ENCODE measurements around the gene TRIM61.
"Not testable (repeated sequence)": the region's sequence is repeated elsewhere in the genome, so short reads cannot be mapped to it uniquely, and the experiment has no call there.

TRIM61 gene

DNA sequence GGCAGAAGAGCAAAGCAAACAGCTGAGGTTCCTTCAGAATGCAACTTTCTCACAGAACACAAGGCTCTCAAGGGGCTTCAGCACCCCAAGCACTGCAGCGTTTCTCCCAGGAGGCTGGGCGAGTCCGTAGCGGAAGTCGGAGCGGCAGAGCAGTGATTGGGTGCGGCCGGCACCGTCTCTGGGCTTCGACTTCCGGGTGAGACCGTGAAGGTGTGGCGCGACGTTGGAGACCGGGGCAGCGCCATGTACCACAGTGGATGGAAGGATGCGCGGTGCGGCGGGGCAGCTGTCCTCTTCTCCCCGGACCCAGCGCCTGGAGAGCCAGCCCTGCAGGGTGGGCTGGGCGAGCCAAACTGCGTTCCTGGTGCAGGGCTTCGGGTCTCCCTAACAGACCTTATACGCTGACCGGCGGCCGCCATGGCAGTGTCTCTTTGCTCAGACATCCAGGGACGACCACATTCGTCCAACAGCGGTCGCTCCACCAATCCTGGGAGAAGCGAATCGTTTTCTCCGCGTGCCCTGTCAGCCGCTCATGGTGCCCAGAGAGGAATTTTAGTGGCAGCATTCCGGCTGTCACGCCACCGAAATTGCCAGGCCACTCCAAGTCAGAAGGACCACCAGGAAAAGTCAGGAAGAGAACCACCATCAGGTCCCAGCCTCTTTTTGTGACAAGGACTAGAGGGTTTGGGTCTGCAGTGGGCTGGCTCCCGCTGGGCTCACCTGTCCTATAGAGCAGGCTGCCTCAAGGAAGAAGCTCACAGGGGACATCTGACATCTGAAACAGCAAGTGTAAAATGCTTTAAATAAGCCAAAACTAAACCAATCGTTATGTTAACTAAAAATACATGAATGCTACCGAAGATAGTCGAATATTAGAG lies 20.5 kb downstream of the TRIM61 start:
- peak; percentile 42 for DNase-seq (ENCODE audit: low read depth)

DNA sequence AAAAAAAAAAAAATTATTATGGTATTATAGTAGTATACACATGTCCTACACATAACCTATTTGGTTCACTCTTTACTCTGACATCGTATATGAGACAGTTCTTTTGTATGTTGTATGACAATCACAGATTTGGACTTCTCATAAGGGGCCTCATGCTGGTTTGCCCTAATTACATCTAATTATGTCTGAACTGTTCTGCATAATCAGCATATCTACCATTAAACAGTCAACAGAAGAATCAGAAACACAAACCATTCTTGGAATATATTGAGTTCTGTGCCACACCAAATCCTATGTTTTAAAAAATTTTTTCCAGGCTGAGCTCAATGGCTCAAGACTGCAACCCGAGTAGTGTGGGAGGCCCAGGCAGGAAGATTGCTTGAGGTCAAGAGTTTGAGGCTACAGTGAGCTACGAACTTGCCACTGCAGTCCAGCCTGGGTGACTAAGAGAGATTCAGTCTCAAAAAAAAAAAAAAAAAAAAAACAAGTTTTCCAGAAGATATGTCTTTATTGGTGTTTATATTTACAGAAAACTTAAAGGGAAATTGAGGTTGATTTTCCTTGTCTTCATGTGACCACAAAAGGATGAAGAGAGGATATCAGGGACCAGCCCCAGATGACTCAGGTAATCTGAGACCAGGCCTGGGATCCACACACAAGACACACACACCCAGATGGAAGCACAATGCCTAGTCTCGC lies 22.2 kb downstream of the TRIM61 start:
- no peak for DNase-seq (ENCODE audit: low read depth)

DNA sequence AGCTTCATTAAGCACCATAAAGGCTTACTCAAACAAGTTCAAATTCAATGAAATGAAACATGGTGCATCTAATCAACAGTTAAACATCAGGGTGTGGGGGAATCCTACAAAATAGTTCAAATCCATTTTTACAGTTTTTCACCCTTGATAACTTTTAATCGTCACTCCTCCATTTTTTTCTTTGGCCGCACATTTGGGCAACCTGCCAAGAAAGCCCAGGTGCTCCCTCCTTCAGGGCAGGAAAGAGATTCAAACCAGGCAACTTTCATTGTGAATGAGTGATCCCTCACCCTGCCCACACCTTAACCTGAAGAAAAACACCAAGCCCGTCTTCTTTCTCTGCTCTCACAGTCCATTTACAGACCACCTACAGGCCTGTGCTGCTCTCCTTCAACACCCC lies 24.9 kb downstream of the TRIM61 start:
- no peak for DNase-seq (ENCODE audit: low read depth)

DNA sequence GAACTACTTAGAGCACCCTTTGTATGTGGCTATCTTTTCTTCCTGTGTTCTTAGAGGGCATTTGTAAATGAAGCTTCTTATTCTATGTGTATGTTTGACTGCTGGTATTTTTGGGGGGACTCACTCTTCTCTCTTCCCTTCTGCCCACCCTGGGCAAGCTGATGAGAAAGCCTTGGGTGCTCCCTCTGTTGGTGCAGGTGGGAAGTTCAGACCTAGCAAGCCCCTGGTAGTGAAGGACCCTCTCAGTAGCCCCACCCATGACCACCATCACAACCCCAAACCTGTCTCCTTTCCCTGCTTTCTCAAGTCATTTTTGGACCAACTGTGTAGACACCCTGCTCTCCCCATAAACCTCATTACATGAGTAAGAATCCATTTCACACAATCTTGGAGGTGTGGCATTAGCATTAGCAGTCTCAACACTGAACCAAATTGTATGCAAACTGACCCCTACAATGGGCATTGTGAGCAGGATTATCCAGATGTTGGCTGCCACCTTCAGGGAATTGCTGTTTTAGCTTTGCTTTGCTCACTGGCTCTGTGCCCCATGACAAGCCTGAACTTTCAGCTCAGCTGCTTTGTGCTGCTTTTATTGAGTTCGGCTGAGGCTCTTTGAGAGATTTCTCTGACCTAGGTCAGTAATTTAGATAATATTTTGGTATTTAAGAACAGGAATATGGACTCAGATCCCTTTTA lies 27.9 kb downstream of the TRIM61 start:
- no peak for DNase-seq (ENCODE audit: low read depth)

DNA sequence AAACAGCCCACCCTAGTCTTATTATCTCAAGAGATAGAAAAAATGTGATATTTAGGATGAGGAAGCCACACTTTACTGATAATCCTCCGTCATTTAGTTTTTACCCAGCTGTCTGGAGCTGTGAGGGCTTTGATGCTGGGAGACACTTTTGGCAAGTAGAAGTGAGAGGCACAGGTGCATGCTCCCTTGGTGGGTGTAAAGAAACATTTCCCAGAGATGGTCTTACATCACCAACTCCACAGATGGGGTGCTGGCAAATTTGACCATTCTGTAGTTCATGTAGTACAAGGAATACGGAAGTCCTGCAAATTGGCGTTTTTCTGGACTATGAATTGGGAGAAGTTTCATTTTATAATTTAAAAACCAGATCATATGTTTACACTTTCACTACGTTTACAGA lies 28.5 kb downstream of the TRIM61 start:
- no peak for DNase-seq (ENCODE audit: low read depth)

DNA sequence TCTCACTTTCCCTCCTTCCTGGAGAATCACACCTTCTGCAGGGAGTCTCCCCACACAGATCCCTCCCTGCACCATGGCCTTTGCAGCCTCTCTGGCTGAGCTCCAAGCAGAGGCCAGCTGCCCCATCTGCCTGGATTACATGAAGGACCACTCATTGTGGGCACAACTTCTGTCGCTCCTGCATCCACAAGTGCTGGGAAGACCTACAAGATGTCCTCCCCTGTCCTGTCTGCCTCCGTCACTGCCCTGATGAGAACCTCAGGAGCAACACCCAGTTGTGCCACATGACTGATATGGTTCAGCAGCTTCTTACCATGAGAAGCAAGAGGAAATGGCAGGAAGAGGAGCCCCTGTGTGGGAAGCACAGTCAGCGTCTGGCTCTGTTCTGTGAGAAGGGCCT lies 29.5 kb downstream of the TRIM61 start:
- not testable (repeated sequence) for DNase-seq (ENCODE audit: low read depth)

DNA sequence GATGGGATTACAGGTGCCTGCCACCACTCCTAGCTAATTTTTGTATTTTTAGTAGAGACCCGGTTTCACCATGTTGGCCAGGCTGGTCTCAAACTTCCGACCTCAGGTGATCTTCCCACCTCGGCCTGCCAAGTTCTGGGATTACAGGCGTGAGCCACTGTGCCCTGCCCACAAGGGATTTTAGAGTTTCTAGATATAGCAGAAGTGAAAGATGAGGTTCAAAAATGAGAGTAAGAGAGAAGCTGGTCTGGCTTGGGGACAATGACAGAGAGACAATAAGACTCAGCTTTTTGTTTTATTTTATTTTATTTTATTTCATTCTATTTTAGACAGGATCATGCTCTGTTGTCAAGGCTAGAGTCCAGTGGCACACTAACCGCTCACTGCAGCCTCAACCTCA lies 30.6 kb downstream of the TRIM61 start:
- DNase-seq (ENCODE audit: low read depth): no peak

DNA sequence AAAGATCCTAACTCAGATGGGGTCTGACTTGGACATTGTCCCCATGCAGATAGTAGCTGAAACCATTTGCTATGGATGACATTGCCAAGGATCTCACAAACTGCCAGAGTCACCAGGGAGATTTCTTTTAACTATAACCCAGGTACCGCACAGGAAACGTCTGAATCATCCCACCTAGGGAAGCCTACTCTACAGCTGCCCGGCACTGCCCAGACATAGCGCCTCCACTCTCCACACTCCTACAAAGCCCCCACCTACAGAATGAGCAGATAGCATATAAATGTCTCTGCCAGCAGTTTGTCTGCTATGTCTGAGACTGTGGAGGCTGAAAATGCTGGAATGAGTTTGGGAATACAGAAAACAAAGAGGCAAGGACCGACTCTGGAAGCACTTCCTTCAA lies 32.3 kb downstream of the TRIM61 start:
- DNase-seq (ENCODE audit: low read depth): no peak

DNA sequence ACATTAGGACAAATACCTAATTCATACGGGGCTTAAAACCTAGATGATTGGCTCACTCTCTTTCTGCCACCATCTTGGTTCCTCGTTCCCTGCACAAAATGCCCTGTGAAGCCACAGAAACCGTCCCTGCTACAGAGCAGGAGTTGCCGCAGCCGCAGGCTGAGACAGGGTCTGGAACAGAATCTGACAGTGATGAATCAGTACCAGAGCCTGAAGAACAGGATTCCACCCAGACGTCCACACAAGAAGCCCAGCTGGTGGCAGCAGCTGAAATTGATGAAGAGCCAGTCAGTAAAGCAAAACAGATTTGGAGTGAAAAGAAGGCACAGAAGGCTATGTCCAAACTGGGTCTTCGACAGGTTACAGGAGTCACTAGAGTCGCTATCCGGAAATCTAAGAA lies 34.3 kb downstream of the TRIM61 start:
- DNase-seq (ENCODE audit: low read depth): no peak

DNA sequence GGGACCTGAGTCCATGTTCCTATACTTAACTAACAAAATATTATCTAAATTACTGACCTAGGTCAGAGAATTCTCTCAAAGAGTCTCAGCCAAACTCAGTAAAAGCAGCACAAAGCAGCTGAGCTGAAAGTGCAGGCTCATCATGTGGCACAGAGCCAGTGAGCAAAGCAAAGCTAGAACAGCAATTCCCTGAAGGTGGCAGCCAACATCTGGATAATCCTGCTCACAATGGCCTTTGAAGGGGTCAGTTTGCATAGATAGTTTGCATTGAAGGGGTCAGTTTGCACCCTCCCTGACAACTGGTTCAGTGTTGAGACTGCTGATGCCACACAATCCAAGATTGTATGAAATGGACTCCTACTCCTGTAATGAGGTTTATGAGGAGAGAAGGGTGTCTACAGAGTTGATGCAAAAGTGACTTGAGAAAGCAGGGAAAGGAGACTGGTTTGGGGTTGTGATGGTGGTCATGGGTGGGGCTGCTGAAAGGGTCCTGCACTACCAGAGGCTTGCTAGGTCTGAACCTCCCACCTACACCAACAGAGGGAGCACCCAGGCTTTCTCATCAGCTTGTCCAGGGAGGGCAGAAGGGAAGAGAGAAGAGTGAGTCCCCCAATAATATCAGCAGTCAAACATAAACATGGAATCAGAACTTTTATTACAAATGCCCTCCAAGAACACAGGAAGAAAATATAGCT lies 39.7 kb downstream of the TRIM61 start:
- no peak for DNase-seq (ENCODE audit: low read depth)

DNA sequence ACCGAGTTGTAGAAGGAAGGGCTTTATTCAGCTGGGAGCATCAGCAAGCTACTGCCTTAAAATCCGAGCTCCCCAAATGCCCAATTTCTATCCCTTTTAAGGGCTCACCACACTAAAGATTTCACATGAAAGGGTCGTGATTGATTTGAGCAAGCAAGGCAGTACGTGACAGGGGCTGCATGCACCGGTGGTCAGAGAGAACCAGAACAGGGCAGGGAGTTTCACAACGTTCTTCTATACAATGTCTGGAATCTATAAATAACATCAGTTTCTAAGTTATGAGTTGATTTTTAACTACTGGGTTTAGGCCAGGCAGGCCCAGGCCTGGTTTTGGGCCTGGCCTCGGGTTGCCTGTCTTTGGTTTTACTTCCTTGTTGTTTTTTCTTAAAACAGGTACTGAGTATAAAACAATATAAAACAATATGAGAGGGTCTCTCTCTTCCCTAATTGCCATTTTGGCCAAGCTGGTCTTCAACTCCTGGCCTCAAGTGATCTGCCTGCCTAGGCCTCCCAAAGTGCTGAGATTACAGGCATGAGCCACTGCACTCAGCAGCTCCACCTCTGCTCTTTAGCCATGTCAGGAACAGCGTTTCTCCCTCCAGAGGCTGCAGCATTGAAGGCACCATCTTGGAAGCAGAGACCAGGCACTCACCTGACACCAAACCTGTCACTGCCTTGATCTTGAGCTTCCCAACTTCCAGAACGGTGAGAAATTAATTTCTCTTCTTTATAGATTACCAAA lies 41.4 kb downstream of the TRIM61 start:
- DNase-seq (ENCODE audit: low read depth): not testable (repeated sequence)

DNA sequence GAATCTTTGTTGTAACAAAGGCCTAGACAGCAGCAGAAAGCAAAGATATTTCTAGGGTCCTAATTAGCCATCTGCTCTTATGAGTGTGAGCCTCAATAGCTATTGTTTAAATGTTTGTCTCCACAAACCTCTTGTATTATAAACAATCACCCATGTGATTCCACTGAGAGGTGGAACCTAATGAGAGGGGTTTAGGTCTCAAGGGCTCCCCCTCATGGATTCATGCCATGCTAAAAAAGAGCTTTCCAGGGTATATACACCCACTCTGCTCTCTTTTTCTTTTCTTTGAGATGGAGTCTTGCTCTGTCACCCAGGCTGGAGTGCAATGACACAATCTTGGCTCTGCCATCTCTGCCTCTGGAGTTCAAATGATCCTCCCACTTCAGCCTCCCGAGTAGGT lies 42.1 kb downstream of the TRIM61 start:
- no peak for DNase-seq (ENCODE audit: low read depth)

DNA sequence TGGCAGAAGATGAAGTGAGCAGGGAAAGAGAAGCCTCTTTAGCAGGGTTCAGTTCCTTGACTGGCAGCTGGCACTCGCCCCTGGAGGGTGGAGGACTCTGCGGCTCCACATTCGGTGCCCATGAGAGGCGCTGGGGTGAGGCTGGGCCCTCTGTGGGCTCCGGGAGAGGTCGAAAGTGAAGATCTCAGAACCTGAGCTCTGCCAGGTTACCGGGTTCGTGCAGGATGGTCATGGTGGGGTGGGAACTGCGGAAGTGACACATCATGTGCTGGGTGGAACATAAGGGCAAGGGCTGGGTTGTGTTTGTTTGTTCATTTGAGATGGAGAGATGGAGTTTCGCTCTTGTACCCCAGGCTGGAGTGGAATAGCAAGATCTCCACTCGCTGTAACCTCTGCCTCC lies 44.2 kb downstream of the TRIM61 start:
- DNase-seq (ENCODE audit: low read depth): no peak

DNA sequence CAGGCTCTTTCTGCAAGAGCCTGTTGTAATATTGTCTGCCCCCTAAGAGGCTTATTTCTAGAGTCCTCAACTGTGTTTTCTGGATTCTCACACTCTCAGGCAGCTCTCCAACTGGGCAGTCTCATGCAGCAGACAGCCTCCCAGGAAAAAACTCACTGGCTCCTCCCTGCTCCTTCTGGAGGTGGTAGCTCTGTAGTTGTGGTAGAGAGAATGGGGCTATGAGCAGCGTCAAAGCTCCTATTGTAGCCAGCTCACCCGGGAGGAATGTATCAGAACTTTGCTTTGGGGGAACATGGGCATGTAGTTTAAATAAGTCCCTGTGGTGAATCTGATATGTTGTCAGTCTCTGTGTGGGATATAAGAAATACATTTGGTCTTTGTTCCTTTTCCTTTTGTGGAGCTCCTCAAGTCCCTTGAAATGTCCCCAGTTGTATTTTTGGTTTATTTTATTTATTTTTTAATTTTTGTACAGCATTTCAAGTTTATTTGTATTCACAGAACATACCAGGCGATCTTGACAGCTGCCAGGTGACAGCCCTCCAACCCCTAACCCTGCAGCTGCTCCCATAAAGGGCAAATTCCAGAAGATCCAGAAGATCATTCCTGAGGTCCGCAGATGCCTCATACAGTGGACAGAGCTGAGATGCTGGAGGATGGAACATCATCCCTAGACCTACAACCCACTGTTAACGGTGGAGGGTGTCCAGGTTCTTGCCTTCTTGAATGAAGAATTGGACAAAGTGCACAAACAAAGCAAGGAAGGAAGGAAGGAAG lies 45.7 kb downstream of the TRIM61 start:
- no peak for DNase-seq (ENCODE audit: low read depth)

DNA sequence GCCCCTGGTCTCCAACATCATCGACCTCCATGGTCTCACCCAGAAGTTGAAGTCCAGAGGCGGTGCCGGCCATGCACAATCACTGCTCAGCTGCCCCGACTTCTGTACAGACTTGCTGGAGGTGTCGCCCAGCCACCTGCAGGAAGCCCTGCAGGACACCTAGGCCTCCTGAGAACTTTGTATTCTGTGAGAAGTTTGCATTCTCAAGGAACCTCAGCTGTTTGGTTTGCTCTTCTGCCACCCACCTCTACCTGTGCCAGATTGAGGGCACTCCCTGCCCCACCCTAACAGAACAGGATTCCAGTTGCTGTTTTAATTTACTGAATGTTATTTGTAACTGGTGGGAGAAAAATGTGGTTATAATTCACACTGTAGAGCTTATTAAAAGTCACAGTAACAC lies 46.8 kb downstream of the TRIM61 start:
- DNase-seq (ENCODE audit: low read depth): no peak

DNA sequence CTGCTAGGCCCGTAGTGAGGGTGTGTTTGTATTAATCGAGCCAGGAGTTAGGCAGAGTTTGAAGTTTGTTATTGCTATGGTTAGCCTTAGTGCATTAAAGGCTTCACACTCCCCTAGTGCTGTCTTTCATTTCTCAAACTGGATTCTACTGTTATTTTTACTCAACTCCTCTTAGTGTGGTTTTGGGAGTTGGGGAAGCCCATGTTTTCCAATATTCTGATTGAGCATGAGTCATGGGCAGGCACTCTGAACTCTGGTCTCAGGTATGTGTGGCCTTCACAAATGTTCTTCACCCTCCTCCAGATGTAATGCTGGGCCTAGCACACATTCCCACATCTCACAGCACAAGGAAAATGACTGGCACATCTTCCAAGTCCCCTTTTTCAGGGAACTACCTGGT lies 50.4 kb downstream of the TRIM61 start:
- not testable (repeated sequence) for DNase-seq (ENCODE audit: low read depth)

DNA sequence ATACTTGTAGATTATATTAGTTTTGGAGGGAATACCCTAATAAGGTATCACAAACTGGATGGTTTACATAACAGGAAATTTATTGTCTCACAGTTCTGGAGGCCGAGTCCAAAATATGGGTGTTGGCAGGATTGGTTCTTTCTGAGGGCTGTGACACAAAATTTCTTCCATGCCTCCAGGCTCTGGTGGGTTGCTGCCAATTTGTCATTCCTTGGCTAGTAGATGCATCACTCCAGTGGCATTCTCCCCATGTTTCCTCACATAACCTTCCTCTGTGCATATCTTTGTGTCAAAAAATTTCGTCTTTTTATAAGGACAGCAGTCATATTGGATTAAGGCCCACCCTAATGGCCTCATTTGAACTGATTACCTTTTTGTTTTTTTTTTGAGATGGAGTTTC lies 51.2 kb downstream of the TRIM61 start:
- DNase-seq (ENCODE audit: low read depth): no peak

DNA sequence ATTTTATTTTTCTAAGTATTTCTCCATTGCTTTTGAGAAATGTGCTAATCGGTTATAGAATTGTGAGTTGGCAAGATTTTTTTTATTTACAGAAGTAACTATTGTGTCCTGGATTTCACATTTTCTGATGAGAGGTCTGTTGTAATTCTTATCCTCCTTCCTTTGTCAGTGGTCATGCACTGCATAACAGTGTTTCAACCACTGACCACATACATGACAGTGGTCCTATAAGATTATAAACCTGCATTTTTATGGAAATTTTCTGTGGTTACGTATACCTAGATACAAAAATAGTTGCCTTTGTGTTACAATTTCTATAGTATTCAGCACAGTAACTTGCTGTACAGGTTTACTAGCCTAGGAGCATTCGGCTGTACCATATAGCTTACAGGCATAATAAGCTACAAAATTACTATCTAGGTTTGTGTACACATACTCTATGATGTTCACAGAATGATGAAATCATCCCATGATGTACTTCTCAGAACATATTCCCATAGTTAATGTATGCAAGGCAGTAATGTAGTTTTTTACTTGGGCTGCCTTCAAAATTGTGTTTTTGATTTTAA lies 52.7 kb downstream of the TRIM61 start:
- DNase-seq (ENCODE audit: low read depth): no peak

DNA sequence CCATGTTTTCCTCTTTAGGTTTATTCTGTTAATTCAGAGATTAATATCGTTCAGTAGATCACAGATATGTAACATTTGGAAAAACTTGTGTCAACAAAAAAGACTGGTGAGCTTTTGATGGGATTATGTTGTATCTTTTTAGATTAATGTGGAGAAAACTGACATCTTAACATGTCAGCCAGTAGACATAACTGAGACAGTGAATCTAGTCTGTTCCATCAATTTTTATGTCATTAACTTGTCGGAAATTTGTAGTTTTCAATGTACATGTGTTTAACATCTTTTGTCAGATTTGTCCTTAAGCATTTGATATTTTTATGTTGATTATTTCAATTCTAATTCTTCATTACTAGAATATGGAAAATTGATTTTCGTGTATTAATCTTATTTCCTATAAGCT lies 58.5 kb downstream of the TRIM61 start:
- no peak for DNase-seq (ENCODE audit: low read depth)
